Fibroblast of peridontal ligament (primary cell): ENCODE data around the gene UGT1A9.

ENCODE experiments used
- DNase-seq: peaks from one replicate; pipeline ENCODE4 v3.0.0-alpha.2; 2010; ENCODE audit errors: extremely low read depth

Gene UGT1A9

GRCh38 chr2:233817361-233817911 lies 145.7 kb downstream of the UGT1A9 start:
- DNase-seq = peak; percentile 56

GRCh38 chr2:233817995-233818638 lies 146.4 kb downstream of the UGT1A9 start:
- no peak for DNase-seq

- no peak for DNase-seq
Measured at GRCh38 chr2:233818639-233819621, 147.2 kb downstream of the UGT1A9 start.

- DNase-seq = no peak
Measured at GRCh38 chr2:233819884-233820773, 148.4 kb downstream of the UGT1A9 start.

GRCh38 chr2:233820774-233821105 lies 149.0 kb downstream of the UGT1A9 start:
- DNase-seq = no peak

- no peak for DNase-seq
Measured at GRCh38 chr2:233821196-233821595, 149.5 kb downstream of the UGT1A9 start.

GRCh38 chr2:233821709-233822100 lies 150.0 kb downstream of the UGT1A9 start:
- DNase-seq = no peak

- no peak for DNase-seq
Measured at GRCh38 chr2:233822101-233822771, 150.5 kb downstream of the UGT1A9 start.
